HepG2 (cell line): ENCODE measurements around the gene TNXB. TPM values are rescaled to one million over a fixed set of nuclear protein-coding genes. Genes with fewer than 3 reads are reported as not detected.

Experiments
- ATAC-seq: fragments of 200-7000 bp; cut with Tn5 transposase; 3 replicates; pipeline ENCODE4 v1.9.1; 2020; ENCODE audit warnings: mild to moderate bottlenecking, moderate library complexity
- BruUV-seq: library from RNA; stranded (reverse); fragments of 400-500 nt; replicated peaks from 2 replicates; lab custom pipeline; 2021; lab: Mats Ljungman, UMichigan
- CTCF ChIA-PET: fragments of 300-600 bp; formaldehyde crosslinking; extraction: SDS; loops from one replicate; lab custom pipeline; 2021; ENCODE audit warnings: low total read pairs, inconsistent platforms, low intra/inter-chr PET ratio; lab: Yijun Ruan, JAX
- POLR2A ChIA-PET: fragments of 350-600 bp; sonication (Branson Sonifier 250); formaldehyde crosslinking; loops from one replicate; lab custom pipeline; 2020; ENCODE audit warnings: antibody characterized with exemption, inconsistent platforms; lab: Yijun Ruan, JAX
- DNase-seq: peaks from one replicate; pipeline ENCODE4 v3.0.0-alpha.2; 2015; ENCODE audit warnings: low spot score
- FAIRE-seq: peaks from 3 replicates; lab custom pipeline; 2011; peaks lifted over from hg19 to GRCh38; lab: Jason Lieb, UNC
- H2AFZ ChIP-seq: one replicate; pipeline ENCODE4 v1.6.1; 2011; ENCODE audit warnings: low read length, inconsistent platforms
- H3K27ac ChIP-seq: fragments of 300-600 bp; 3 replicates; pipeline ENCODE4 v1.8.0; 2011; ENCODE audit warnings: mixed run types, mild to moderate bottlenecking, mixed read lengths, low read length, inconsistent platforms; ENCODE audit not compliant: insufficient read depth; ENCODE audit errors: extremely low read length
- H3K27me3 ChIP-seq, 2 experiments: fragments of 200-600 bp in 1 of 2; 2 replicates in 1 of 2; 3 replicates in 1 of 2; pipeline versions ENCODE4 v1.6.0 to v1.8.0; 2011; ENCODE audit warnings: low read length in 2 of 2, mild to moderate bottlenecking in 2 of 2, moderate library complexity in 2 of 2, inconsistent platforms in 1 of 2; ENCODE audit not compliant: insufficient read depth in 2 of 2, control insufficient read depth in 1 of 2
- H3K36me3 ChIP-seq, 2 experiments: fragments of 200-600 bp in 1 of 2; replicated peaks in 1 of 2; 2 replicates in 1 of 2; 3 replicates in 1 of 2; pipeline versions ENCODE4 v1.5.1 to v1.8.0; 2011; ENCODE audit warnings: low read length in 2 of 2, inconsistent platforms in 1 of 2; ENCODE audit not compliant: insufficient read depth in 2 of 2, control insufficient read depth in 1 of 2
- H3K4me1 ChIP-seq: 2 replicates; pipeline ENCODE4 v1.5.1; 2012; ENCODE audit warnings: low read length, inconsistent platforms; ENCODE audit not compliant: insufficient read depth
- H3K4me2 ChIP-seq: 2 replicates; pipeline ENCODE4 v1.6.0; 2011; ENCODE audit warnings: low read depth, low read length, inconsistent platforms
- H3K4me3 ChIP-seq, 3 experiments: fragments of 200-600 bp in 1 of 3; sonication (generic), shearing (Covaris generic) in 1 of 3; replicated peaks in 1 of 3; 2 replicates each; pipeline ENCODE4 v1.5.1; 2011 to 2016; ENCODE audit warnings: low read length in 3 of 3, inconsistent platforms in 2 of 3, low read depth in 2 of 3, mild to moderate bottlenecking in 2 of 3, control low read depth in 1 of 3, mixed read lengths in 1 of 3; ENCODE audit not compliant: insufficient read depth in 1 of 3
- H3K79me2 ChIP-seq: one replicate; pipeline ENCODE4 v1.6.1; 2011; ENCODE audit warnings: low read length, inconsistent platforms; ENCODE audit not compliant: insufficient read depth
- H3K9ac ChIP-seq: 2 replicates; pipeline ENCODE4 v1.6.0; 2011; ENCODE audit warnings: mild to moderate bottlenecking, low read depth, low read length, inconsistent platforms; ENCODE audit not compliant: insufficient read depth
- H3K9me3 ChIP-seq: 2 replicates; pipeline ENCODE4 v1.5.1; 2012; ENCODE audit warnings: mild to moderate bottlenecking, low read length
- H4K20me1 ChIP-seq: 2 replicates; pipeline ENCODE4 v1.6.0; 2011; ENCODE audit warnings: inconsistent platforms, mild to moderate bottlenecking, low read length, moderate library complexity; ENCODE audit not compliant: insufficient read depth
- ATF7 ChIP-seq, 2 experiments: fragments of 450-650 bp in 1 of 2; sonication (generic) in 1 of 2; formaldehyde crosslinking in 1 of 2; IDR thresholded peaks; 2 replicates each; pipeline versions ENCODE4 v1.4.0 to v1.6.1; 2016 to 2020; ENCODE audit warnings: antibody characterized with exemption in 1 of 2, mild to moderate bottlenecking in 1 of 2, missing genetic modification reagents in 1 of 2
- FIP1L1 ChIP-seq: fragments of 200-400 bp; formaldehyde crosslinking; IDR thresholded peaks from 2 replicates; pipeline ENCODE4 v1.6.1; 2018; ENCODE audit warnings: low read depth, mild to moderate bottlenecking, low read length, moderate library complexity, borderline replicate concordance; ENCODE audit not compliant: insufficient read depth
- KAT8 ChIP-seq: IDR thresholded peaks from 2 replicates; pipeline ENCODE4 v1.6.1; 2016; ENCODE audit warnings: missing genetic modification reagents, missing compliant biosample characterization
- MTA1 ChIP-seq: sonication (generic); formaldehyde crosslinking; IDR thresholded peaks from 2 replicates; pipeline ENCODE4 v1.4.0; 2020; ENCODE audit warnings: missing genetic modification reagents, mild to moderate bottlenecking, borderline replicate concordance
- NR2F6 ChIP-seq, 2 experiments: IDR thresholded peaks; 2 replicates each; pipeline ENCODE4 v1.6.1; 2016; ENCODE audit warnings: antibody characterized with exemption in 1 of 2, mild to moderate bottlenecking in 1 of 2
- POLR2AphosphoS2 ChIP-seq: IDR thresholded peaks from 2 replicates; pipeline ENCODE4 v1.6.1; 2011; ENCODE audit warnings: low read depth, low read length, improper control_type of control experiment
- RBFOX2 ChIP-seq: fragments of 200-400 bp; formaldehyde crosslinking; IDR thresholded peaks from 2 replicates; pipeline ENCODE4 v1.6.1; 2017; ENCODE audit warnings: low read depth, mild to moderate bottlenecking, low read length
- SOX5 ChIP-seq: IDR thresholded peaks from 2 replicates; pipeline ENCODE4 v1.6.1; 2016; ENCODE audit warnings: borderline replicate concordance
- ZSCAN29 ChIP-seq: sonication (generic); formaldehyde crosslinking; conservative IDR thresholded peaks from 2 replicates; pipeline ENCODE4 v1.4.0; 2020; ENCODE audit warnings: mild to moderate bottlenecking, missing genetic modification reagents
- whole genome bisulfite sequencing: methylation state at CpG from one replicate; pipeline ENCODE4 v1.1.6; 2017; ENCODE audit warnings: low lambda C conversion rate; 5-methylcytosine and 5-hydroxymethylcytosine counted together
- in situ Hi-C: cut with HindIII; loops from 2 replicates; pipeline ENCODE4 v1.10.0; 2017; ENCODE audit warnings: low pct_unique_long_range_greater_than_20kb; ENCODE audit not compliant: extremely low pct_ligation_motif_present
- intact Hi-C: fragments of 100-400 bp; cut with micrococcal nuclease; formaldehyde crosslinking; loops from one replicate; pipeline ENCODE4 v1.10.0; 2022; ENCODE audit not compliant: unreplicated experiment
- polyA plus RNA-seq, 8 experiments: library from polyadenylated mRNA; depleted of rRNA in 3 of 8; stranded (reverse) in 7 of 8; unstranded in 1 of 8; fragments of >200 nt; fragmentation: Illumina TruSeq in 4 of 8; extraction: Trizol in 4 of 8; gene quantifications; 2 replicates each; pipeline versions ENCODE4 v1.2.1 to v1.2.3, GENCODE V29; 2011 to 2016; ENCODE audit warnings: low read depth in 4 of 8, missing spikeins in 1 of 8, mixed read lengths in 1 of 8; ENCODE audit not compliant: insufficient read depth in 1 of 8
- total RNA-seq, 5 experiments: library from RNA; depleted of rRNA; stranded (reverse); fragments of >200 nt; fragmentation: Illumina TruSeq; extraction: Trizol; gene quantifications; 2 replicates each; pipeline ENCODE4 v1.2.3, GENCODE V29; 2016; ENCODE audit warnings: low read depth in 1 of 5
- TF ChIP-seq, protein P1 (sequence below): sonication (generic); formaldehyde crosslinking; IDR thresholded peaks from 2 replicates; pipeline ENCODE4 v1.5.0; 2020; ENCODE audit warnings: mild to moderate bottlenecking, missing genetic modification reagents, borderline replicate concordance
- TF ChIP-seq, protein P2 (sequence below): IDR thresholded peaks from 2 replicates; pipeline ENCODE4 v1.6.1; 2016; ENCODE audit warnings: low read depth, missing genetic modification reagents, missing compliant biosample characterization
- TF ChIP-seq, protein P3 (sequence below): sonication (generic); formaldehyde crosslinking; IDR thresholded peaks from 2 replicates; pipeline ENCODE4 v1.5.0; 2020; ENCODE audit warnings: mild to moderate bottlenecking, missing genetic modification reagents

Gene TNXB
- total and polyA plus RNA-seq, 2 of the 13 experiments (the other 11 are each of a cell fraction or from before 2014, with no cell fraction given): 1.6 to 2.7 TPM

DNA sequence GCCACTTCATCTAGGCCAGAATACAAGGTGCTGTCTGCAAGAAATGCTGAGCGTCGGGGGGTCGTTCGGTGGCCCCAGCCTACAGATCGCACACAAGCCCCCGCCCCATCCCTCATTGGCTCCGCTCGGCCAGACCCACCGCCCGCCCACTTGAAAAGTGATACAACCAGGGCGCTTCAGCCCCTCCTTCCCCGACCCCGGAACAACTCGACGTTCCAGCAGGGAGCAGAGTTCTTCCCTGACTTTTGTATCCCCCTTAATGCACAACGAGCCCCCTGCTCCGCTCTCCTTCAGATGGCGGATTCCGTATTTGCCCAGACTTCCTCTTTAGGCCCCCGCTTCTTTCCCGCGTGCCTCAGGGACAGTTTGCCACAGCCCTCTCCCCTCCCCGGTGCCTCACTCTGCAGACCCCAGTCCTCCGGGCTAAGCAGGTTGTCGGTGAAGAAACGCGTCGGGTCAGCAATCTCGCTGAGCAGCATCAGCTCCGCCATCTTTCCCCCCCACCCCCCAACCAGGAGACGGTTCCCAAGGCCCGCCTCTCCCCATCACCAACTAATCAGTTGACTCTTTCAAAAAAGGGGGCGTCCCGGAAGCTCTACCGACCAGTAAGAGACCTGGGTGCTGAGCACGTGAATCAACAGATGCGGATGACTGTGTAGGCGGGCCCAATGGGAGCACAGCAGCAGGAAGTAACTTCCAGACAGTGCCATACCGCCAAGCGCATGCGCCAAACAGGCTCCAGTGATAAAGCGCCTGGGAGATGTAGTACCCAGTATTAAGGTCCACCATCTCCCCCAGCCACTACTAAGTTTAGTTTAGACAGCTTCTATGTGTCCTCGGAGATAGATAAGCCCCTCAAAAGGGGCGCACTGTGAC is 18.8 kb upstream of the TNXB start, which contains the start of gene ATF6B:
Gene ATF6B, minus strand, starts transcription at position 530 of the 876 bp plus-strand sequence. Its CDS starts 39 bp downstream, at position 491.
- Histone ChIP-seq H3K9ac (peak within 1 kb of the TSS; percentile 86), H3K27me3 (no peaks in the 10 kb centered on the region; a peak in 2 of 5 replicates), H3K4me1 (peaks cover 33% of the 10 kb centered on the region), H2AFZ (no peak within 1 kb of the TSS), H3K4me2 (peak within 1 kb of the TSS; percentile 93), H4K20me1 (no peaks in the 10 kb centered on the region), H3K27ac (peak within 1 kb of the TSS; percentile 81), H3K9me3 (no peaks in the 10 kb centered on the region), H3K36me3 (peaks cover 0 to 22% of the 10 kb centered on the region in 2 experiments; a peak in 3 of 5 replicates), H3K79me2 (peaks cover 25% of the 10 kb centered on the region), H3K4me3 (peak within 1 kb of the TSS; percentile 95 to 100 (median 99))
- intact Hi-C loops (loop anchor here (1.0 kb wide), 1 partner anchor 50 kb away; the partner anchor contains the start of gene RNF5), in situ Hi-C loops (no loop called here)
- POLR2A ChIA-PET: interaction anchor here (0.5 to 4.4 kb wide), 30 partner anchors 8 to 844 kb away, joined by 3 to 35 read pairs (median 4); partner anchors contain the start of genes AGPAT1, CFB, HSPA1B and LSM2
- FAIRE-seq (peak; percentile 94), DNase-seq (peak; percentile 100), ATAC-seq (peak; percentile 93)
- CTCF ChIA-PET: interaction anchor here (0.8 kb wide), 1 partner anchor 26 kb away, joined by 4 read pairs; the partner anchor contains the start of gene PPT2
- BruUV-seq: TSS peak; percentile 46
- WGBS: under 1% methylated on average over 26 of the region's 44 CpGs
- TF ChIP-seq, protein P1, sequence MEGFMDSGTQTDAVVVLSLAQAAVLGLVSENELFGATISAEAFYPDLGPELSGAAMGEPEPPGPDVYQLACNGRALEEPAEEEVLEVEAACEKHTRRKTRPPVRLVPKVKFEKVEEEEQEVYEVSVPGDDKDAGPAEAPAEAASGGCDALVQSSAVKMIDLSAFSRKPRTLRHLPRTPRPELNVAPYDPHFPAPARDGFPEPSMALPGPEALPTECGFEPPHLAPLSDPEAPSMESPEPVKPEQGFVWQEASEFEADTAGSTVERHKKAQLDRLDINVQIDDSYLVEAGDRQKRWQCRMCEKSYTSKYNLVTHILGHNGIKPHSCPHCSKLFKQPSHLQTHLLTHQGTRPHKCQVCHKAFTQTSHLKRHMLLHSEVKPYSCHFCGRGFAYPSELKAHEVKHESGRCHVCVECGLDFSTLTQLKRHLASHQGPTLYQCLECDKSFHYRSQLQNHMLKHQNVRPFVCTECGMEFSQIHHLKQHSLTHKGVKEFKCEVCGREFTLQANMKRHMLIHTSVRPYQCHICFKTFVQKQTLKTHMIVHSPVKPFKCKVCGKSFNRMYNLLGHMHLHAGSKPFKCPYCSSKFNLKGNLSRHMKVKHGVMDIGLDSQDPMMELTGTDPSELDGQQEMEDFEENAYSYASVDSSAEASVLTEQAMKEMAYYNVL (CRISPR knock-in tag): no peak
- TF ChIP-seq RBFOX2 (peak; percentile 66), NR2F6 (IDR thresholded peaks at IDR 0.05) (no peak), NR2F6 (CRISPR knock-in tag; IDR thresholded peaks at IDR 0.05) (no peak), FIP1L1 (no peak), MTA1 (CRISPR knock-in tag) (peak; percentile 68; the same call in 1 of the 2 replicates), SOX5 (CRISPR knock-in tag) (no peak), KAT8 (CRISPR knock-in tag) (peak; percentile 83), ATF7 (IDR thresholded peaks at IDR 0.05) (no peak), ATF7 (CRISPR knock-in tag; IDR thresholded peaks at IDR 0.05) (peak; percentile 64; the same call in 1 of the 2 replicates), ZSCAN29 (CRISPR knock-in tag) (no peak), POLR2AphosphoS2 (no peak)
- TF ChIP-seq, protein P2, sequence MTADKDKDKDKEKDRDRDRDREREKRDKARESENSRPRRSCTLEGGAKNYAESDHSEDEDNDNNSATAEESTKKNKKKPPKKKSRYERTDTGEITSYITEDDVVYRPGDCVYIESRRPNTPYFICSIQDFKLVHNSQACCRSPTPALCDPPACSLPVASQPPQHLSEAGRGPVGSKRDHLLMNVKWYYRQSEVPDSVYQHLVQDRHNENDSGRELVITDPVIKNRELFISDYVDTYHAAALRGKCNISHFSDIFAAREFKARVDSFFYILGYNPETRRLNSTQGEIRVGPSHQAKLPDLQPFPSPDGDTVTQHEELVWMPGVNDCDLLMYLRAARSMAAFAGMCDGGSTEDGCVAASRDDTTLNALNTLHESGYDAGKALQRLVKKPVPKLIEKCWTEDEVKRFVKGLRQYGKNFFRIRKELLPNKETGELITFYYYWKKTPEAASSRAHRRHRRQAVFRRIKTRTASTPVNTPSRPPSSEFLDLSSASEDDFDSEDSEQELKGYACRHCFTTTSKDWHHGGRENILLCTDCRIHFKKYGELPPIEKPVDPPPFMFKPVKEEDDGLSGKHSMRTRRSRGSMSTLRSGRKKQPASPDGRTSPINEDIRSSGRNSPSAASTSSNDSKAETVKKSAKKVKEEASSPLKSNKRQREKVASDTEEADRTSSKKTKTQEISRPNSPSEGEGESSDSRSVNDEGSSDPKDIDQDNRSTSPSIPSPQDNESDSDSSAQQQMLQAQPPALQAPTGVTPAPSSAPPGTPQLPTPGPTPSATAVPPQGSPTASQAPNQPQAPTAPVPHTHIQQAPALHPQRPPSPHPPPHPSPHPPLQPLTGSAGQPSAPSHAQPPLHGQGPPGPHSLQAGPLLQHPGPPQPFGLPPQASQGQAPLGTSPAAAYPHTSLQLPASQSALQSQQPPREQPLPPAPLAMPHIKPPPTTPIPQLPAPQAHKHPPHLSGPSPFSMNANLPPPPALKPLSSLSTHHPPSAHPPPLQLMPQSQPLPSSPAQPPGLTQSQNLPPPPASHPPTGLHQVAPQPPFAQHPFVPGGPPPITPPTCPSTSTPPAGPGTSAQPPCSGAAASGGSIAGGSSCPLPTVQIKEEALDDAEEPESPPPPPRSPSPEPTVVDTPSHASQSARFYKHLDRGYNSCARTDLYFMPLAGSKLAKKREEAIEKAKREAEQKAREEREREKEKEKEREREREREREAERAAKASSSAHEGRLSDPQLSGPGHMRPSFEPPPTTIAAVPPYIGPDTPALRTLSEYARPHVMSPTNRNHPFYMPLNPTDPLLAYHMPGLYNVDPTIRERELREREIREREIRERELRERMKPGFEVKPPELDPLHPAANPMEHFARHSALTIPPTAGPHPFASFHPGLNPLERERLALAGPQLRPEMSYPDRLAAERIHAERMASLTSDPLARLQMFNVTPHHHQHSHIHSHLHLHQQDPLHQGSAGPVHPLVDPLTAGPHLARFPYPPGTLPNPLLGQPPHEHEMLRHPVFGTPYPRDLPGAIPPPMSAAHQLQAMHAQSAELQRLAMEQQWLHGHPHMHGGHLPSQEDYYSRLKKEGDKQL (CRISPR knock-in tag): 0 out of 2 replicates have a peak, but pooled peaks have one; percentile 21
- TF ChIP-seq, protein P3, sequence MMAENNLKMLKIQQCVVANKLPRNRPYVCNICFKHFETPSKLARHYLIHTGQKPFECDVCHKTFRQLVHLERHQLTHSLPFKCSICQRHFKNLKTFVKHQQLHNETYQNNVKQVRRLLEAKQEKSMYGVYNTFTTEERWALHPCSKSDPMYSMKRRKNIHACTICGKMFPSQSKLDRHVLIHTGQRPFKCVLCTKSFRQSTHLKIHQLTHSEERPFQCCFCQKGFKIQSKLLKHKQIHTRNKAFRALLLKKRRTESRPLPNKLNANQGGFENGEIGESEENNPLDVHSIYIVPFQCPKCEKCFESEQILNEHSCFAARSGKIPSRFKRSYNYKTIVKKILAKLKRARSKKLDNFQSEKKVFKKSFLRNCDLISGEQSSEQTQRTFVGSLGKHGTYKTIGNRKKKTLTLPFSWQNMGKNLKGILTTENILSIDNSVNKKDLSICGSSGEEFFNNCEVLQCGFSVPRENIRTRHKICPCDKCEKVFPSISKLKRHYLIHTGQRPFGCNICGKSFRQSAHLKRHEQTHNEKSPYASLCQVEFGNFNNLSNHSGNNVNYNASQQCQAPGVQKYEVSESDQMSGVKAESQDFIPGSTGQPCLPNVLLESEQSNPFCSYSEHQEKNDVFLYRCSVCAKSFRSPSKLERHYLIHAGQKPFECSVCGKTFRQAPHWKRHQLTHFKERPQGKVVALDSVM (CRISPR knock-in tag): no peak
